K562 (cell line): ENCODE data around the gene DAPP1. TPM values are rescaled to one million over a fixed set of nuclear protein-coding genes. Genes with fewer than 3 reads are reported as not detected.

Experiments
- ATAC-seq: fragments of 200-7000 bp; cut with Tn5 transposase; 3 replicates; pipeline ENCODE4 v1.9.1; 2020; ENCODE audit warnings: moderate library complexity
- BruUV-seq: library from RNA; stranded (reverse); fragments of 400-500 nt; replicated peaks from 2 replicates; lab custom pipeline; 2021; lab: Mats Ljungman, UMichigan
- CTCF ChIA-PET: fragments of 300-600 bp; formaldehyde crosslinking; extraction: SDS; loops from one replicate; lab custom pipeline; 2021; ENCODE audit warnings: low intra/inter-chr PET ratio; lab: Yijun Ruan, JAX
- POLR2A ChIA-PET: fragments of 300-600, 350-650 bp; sonication (Branson Sonifier 250); formaldehyde crosslinking; extraction: SDS; loops from one replicate; lab custom pipeline; 2021; ENCODE audit warnings: antibody characterized with exemption, inconsistent platforms; lab: Yijun Ruan, JAX
- DNase-seq, 4 experiments: peaks; one replicate each; pipeline versions ENCODE4 v3.0.0 to v3.0.0-alpha.2; 2011 to 2018; ENCODE audit warnings: low spot score in 3 of 4, mixed read lengths in 3 of 4; ENCODE audit errors: extremely low read depth in 1 of 4
- FAIRE-seq: peaks from 2 replicates; lab custom pipeline; 2011; peaks lifted over from hg19 to GRCh38; lab: Jason Lieb, UNC
- H2AFZ ChIP-seq: 2 replicates; pipeline ENCODE4 v1.6.0; 2011; ENCODE audit warnings: low read depth, low read length, control low read depth, inconsistent platforms
- H3K27ac ChIP-seq: fragments of 200-600 bp; 3 replicates; pipeline ENCODE4 v1.8.0; 2011; ENCODE audit warnings: low read depth, mild to moderate bottlenecking, control low read depth, inconsistent platforms, low read length, moderate library complexity, mixed read lengths; ENCODE audit errors: extremely low read depth
- H3K27me3 ChIP-seq, 2 experiments: fragments of 300-600 bp in 1 of 2; 2 replicates in 1 of 2; 3 replicates in 1 of 2; pipeline versions ENCODE4 v1.6.0 to v1.8.0; 2011; ENCODE audit warnings: inconsistent platforms in 2 of 2, low read length in 2 of 2, mild to moderate bottlenecking in 1 of 2, mixed read lengths in 1 of 2, moderate library complexity in 1 of 2; ENCODE audit not compliant: control insufficient read depth in 2 of 2, insufficient read depth in 2 of 2
- H3K36me3 ChIP-seq: fragments of 300-600 bp; 3 replicates; pipeline ENCODE4 v1.8.0; 2011; ENCODE audit warnings: mild to moderate bottlenecking, low read length, inconsistent platforms; ENCODE audit not compliant: control insufficient read depth, insufficient read depth
- H3K4me1 ChIP-seq, 2 experiments: fragments of 200-600 bp in 1 of 2; replicated peaks in 1 of 2; 2 replicates in 1 of 2; 3 replicates in 1 of 2; pipeline versions ENCODE4 v1.5.1 to v1.8.0; 2011; ENCODE audit warnings: inconsistent platforms in 2 of 2, low read length in 2 of 2, mild to moderate bottlenecking in 1 of 2, mixed read lengths in 1 of 2, moderate library complexity in 1 of 2; ENCODE audit not compliant: control insufficient read depth in 2 of 2, insufficient read depth in 2 of 2
- H3K4me2 ChIP-seq: 2 replicates; pipeline ENCODE4 v1.6.1; 2011; ENCODE audit warnings: low read length, control low read depth, inconsistent platforms, mixed read lengths; ENCODE audit not compliant: insufficient read depth
- H3K4me3 ChIP-seq: fragments of 200-600 bp; sonication (generic), shearing (Covaris generic); 2 replicates; pipeline ENCODE4 v1.5.1; 2016; ENCODE audit warnings: control low read depth, inconsistent platforms
- H3K79me2 ChIP-seq: fragments of 200-600 bp; 3 replicates; pipeline ENCODE4 v1.8.0; 2011; ENCODE audit warnings: low read length, inconsistent platforms; ENCODE audit not compliant: control insufficient read depth, insufficient read depth
- H3K9ac ChIP-seq, 2 experiments: 2 replicates each; pipeline versions ENCODE4 v1.6.0 to v1.6.1; 2011; ENCODE audit warnings: low read depth in 2 of 2, low read length in 2 of 2, control low read depth in 1 of 2, inconsistent platforms in 1 of 2, mild to moderate bottlenecking in 1 of 2, mixed read lengths in 1 of 2; ENCODE audit not compliant: insufficient read depth in 1 of 2
- H3K9me1 ChIP-seq: one replicate; pipeline ENCODE4 v1.6.0; 2011; ENCODE audit warnings: inconsistent platforms, mild to moderate bottlenecking, low read length, moderate library complexity; ENCODE audit not compliant: control insufficient read depth, insufficient read depth
- H3K9me3 ChIP-seq: replicated peaks from 2 replicates; pipeline ENCODE4 v1.5.1; 2011; ENCODE audit warnings: low read depth, low read length, inconsistent platforms; ENCODE audit not compliant: control insufficient read depth, insufficient read depth
- H4K20me1 ChIP-seq: replicated peaks from 2 replicates; pipeline ENCODE4 v1.6.1; 2011; ENCODE audit warnings: low read length, inconsistent platforms, mixed read lengths; ENCODE audit not compliant: control insufficient read depth, insufficient read depth
- CEBPZ ChIP-seq: fragments of 150-350 bp; IDR thresholded peaks from 2 replicates; pipeline ENCODE4 v1.6.1; 2014; ENCODE audit warnings: low read depth, mild to moderate bottlenecking, low read length, borderline replicate concordance
- KDM1A ChIP-seq, 2 experiments: fragments of 450-650 bp; IDR thresholded peaks; 2 replicates each; pipeline ENCODE4 v1.6.1; 2016; ENCODE audit warnings: mild to moderate bottlenecking in 2 of 2
- SRSF3 ChIP-seq: fragments of 200-400 bp; formaldehyde crosslinking; IDR thresholded peaks from 2 replicates; pipeline ENCODE4 v1.6.1; 2016; ENCODE audit warnings: mild to moderate bottlenecking, low read length, moderate library complexity; ENCODE audit not compliant: insufficient read depth
- ZNF146 ChIP-seq: IDR thresholded peaks from one replicate; pipeline ENCODE4 v1.6.1; 2018; ENCODE audit warnings: missing compliant biosample characterization; ENCODE audit not compliant: unreplicated experiment
- WGBS: fragments of 100-300 bp; shearing (Covaris generic); methylation state at CpG from one replicate; pipeline ENCODE4 v1.1.6; 2016; ENCODE audit warnings: low coverage, mixed read lengths; ENCODE audit not compliant: insufficient coverage; ENCODE audit errors: missing lambda C conversion rate; 5-methylcytosine and 5-hydroxymethylcytosine counted together
- in situ Hi-C: fragments of 300-500 bp; cut with MboI; formaldehyde crosslinking; loops from 4 replicates; pipeline ENCODE4 v1.15.0; 2018; ENCODE audit warnings: inconsistent platforms, mixed read lengths
- intact Hi-C: fragments of 100-400 bp; cut with micrococcal nuclease; formaldehyde crosslinking; loops from 2 replicates; pipeline ENCODE4 v1.14.2; 2022
- polyA plus RNA-seq, 8 experiments: library from polyadenylated mRNA; depleted of rRNA in 4 of 8; stranded (reverse) in 5 of 8; unstranded in 3 of 8; fragments of >200 nt; fragmentation: Nextera tagmentation in 2 of 8; fragmentation: Illumina TruSeq in 1 of 8; extraction: Ambion mirVana in 2 of 8; extraction: Trizol in 1 of 8; gene quantifications; 2 replicates each; pipeline versions ENCODE4 v1.2.1 to v1.2.3, GENCODE V29; 2011 to 2014; ENCODE audit warnings: inconsistent platforms in 1 of 8, missing spikeins in 1 of 8
- total RNA-seq, 7 experiments: library from RNA; depleted of rRNA in 6 of 7; stranded (reverse); fragments of >200 nt in 6 of 7; fragmentation: Illumina TruSeq in 2 of 7; extraction: Trizol in 2 of 7; gene quantifications; 2 replicates each; pipeline versions ENCODE4 v1.2.1 to v1.2.3, GENCODE V29; 2011 to 2021; ENCODE audit warnings: low replicate concordance in 1 of 7
- TF ChIP-seq, protein P1 (sequence below), 2 experiments: fragments of 200-800 bp in 1 of 2; sonication (Bioruptor generic) in 1 of 2; sonication (generic) in 1 of 2; formaldehyde crosslinking in 1 of 2; IDR thresholded peaks in 1 of 2; conservative IDR thresholded peaks in 1 of 2; 2 replicates each; pipeline versions ENCODE4 v1.5.0 to v1.6.1; 2016 to 2020; ENCODE audit warnings: missing compliant biosample characterization in 1 of 2, missing genetic modification characterization in 1 of 2, missing genetic modification reagents in 1 of 2
- TF ChIP-seq, protein P2 (sequence below): sonication (generic); formaldehyde crosslinking; IDR thresholded peaks from 2 replicates; pipeline ENCODE4 v1.8.1; 2023; ENCODE audit warnings: missing genetic modification reagents, mild to moderate bottlenecking, borderline replicate concordance
- TF ChIP-seq, protein P3 (sequence below): fragments of 450-650 bp; IDR thresholded peaks from 2 replicates; pipeline ENCODE4 v1.6.1; 2014; ENCODE audit warnings: low read depth, mild to moderate bottlenecking, moderate library complexity, borderline replicate concordance
- TF ChIP-seq, protein P4 (sequence below), 2 experiments: fragments of 450-650 bp in 1 of 2; sonication (generic) in 1 of 2; formaldehyde crosslinking; conservative IDR thresholded peaks; 2 replicates each; pipeline versions ENCODE4 v1.4.0 to v1.8.1; 2020 to 2022; ENCODE audit warnings: mild to moderate bottlenecking in 1 of 2, missing genetic modification reagents in 1 of 2

Gene DAPP1
- total and polyA plus RNA-seq, 9 of the 15 experiments (the other 6 are each of a cell fraction or from before 2014, with no cell fraction given) = 1.9 to 7.2 (median 3.6) TPM

DNA sequence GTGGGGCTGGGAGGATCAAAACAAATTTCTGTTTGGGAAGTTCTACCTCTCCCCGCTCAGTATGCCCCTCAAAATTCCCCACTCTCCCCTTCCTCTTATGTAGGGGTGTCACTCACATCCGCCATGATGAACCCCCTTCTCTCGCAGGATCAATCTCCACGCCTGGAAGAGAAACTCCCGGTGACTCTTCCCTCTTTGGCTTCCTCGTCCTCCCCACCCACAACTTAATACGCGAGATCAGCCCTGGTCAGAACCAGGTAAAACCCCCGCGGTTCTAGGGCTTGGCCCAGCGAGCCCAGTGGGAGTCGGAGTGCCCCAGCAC, 77.2 kb downstream of the DAPP1 start:
- no peak; the same call in 2 of the 3 replicates for ATAC-seq
- TF ChIP-seq SRSF3 = no peak
- TF ChIP-seq KDM1A (IDR thresholded peaks at IDR 0.05) = no peak
- no peak for TF ChIP-seq ZNF146 (CRISPR knock-in tag)
- no peak for TF ChIP-seq CEBPZ
- TF ChIP-seq, protein P1, sequence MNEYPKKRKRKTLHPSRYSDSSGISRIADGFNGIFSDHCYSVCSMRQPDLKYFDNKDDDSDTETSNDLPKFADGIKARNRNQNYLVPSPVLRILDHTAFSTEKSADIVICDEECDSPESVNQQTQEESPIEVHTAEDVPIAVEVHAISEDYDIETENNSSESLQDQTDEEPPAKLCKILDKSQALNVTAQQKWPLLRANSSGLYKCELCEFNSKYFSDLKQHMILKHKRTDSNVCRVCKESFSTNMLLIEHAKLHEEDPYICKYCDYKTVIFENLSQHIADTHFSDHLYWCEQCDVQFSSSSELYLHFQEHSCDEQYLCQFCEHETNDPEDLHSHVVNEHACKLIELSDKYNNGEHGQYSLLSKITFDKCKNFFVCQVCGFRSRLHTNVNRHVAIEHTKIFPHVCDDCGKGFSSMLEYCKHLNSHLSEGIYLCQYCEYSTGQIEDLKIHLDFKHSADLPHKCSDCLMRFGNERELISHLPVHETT (CRISPR knock-in tag; conservative IDR thresholded peaks at IDR 0.05 in 1 of 2, IDR thresholded peaks at IDR 0.05 in 1 of 2) = no peak
- TF ChIP-seq, protein P2, sequence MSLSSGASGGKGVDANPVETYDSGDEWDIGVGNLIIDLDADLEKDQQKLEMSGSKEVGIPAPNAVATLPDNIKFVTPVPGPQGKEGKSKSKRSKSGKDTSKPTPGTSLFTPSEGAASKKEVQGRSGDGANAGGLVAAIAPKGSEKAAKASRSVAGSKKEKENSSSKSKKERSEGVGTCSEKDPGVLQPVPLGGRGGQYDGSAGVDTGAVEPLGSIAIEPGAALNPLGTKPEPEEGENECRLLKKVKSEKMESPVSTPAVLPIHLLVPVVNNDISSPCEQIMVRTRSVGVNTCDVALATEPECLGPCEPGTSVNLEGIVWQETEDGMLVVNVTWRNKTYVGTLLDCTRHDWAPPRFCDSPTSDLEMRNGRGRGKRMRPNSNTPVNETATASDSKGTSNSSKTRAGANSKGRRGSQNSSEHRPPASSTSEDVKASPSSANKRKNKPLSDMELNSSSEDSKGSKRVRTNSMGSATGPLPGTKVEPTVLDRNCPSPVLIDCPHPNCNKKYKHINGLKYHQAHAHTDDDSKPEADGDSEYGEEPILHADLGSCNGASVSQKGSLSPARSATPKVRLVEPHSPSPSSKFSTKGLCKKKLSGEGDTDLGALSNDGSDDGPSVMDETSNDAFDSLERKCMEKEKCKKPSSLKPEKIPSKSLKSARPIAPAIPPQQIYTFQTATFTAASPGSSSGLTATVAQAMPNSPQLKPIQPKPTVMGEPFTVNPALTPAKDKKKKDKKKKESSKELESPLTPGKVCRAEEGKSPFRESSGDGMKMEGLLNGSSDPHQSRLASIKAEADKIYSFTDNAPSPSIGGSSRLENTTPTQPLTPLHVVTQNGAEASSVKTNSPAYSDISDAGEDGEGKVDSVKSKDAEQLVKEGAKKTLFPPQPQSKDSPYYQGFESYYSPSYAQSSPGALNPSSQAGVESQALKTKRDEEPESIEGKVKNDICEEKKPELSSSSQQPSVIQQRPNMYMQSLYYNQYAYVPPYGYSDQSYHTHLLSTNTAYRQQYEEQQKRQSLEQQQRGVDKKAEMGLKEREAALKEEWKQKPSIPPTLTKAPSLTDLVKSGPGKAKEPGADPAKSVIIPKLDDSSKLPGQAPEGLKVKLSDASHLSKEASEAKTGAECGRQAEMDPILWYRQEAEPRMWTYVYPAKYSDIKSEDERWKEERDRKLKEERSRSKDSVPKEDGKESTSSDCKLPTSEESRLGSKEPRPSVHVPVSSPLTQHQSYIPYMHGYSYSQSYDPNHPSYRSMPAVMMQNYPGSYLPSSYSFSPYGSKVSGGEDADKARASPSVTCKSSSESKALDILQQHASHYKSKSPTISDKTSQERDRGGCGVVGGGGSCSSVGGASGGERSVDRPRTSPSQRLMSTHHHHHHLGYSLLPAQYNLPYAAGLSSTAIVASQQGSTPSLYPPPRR = no peak
- TF ChIP-seq, protein P3, sequence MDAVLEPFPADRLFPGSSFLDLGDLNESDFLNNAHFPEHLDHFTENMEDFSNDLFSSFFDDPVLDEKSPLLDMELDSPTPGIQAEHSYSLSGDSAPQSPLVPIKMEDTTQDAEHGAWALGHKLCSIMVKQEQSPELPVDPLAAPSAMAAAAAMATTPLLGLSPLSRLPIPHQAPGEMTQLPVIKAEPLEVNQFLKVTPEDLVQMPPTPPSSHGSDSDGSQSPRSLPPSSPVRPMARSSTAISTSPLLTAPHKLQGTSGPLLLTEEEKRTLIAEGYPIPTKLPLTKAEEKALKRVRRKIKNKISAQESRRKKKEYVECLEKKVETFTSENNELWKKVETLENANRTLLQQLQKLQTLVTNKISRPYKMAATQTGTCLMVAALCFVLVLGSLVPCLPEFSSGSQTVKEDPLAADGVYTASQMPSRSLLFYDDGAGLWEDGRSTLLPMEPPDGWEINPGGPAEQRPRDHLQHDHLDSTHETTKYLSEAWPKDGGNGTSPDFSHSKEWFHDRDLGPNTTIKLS = no peak
- TF ChIP-seq, protein P4, sequence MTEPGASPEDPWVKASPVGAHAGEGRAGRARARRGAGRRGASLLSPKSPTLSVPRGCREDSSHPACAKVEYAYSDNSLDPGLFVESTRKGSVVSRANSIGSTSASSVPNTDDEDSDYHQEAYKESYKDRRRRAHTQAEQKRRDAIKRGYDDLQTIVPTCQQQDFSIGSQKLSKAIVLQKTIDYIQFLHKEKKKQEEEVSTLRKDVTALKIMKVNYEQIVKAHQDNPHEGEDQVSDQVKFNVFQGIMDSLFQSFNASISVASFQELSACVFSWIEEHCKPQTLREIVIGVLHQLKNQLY (CRISPR knock-in tag; conservative IDR thresholded peaks at IDR 0.05) = no peak

More for the DNA sequence above, 77.2 kb downstream of the DAPP1 start:
- intact Hi-C loops = loop anchor here (2.0 kb wide), 1 partner anchor 55 kb away; no protein-coding TSS in a partner anchor
- FAIRE-seq (no peak), DNase-seq (peak in 2 of 4 experiments; percentile 7 to 12)
- Histone ChIP-seq H3K79me2 (peaks cover 41% of the 10 kb centered on the region), H3K9me1 (no peaks in the 10 kb centered on the region), H3K9me3 (no peaks in the 10 kb centered on the region), H3K4me2 (peak overlapping the region; percentile 93), H3K36me3 (peaks cover 20% of the 10 kb centered on the region), H3K4me3 (peak overlapping the region; percentile 91), H3K9ac (peak overlapping the region; percentile 87 to 96), H3K27ac (peak overlapping the region; percentile 81), H2AFZ (peak overlapping the region; percentile 86), H4K20me1 (no peaks in the 10 kb centered on the region), H3K27me3 (no peaks in the 10 kb centered on the region), H3K4me1 (peaks cover 0 to 3% of the 10 kb centered on the region in 2 experiments; a peak in 4 of 5 replicates)
- 0% methylated on average over 8 of the region's 12 CpGs for WGBS
- in situ Hi-C loops = no loop called here
- POLR2A ChIA-PET = interaction anchor here (0.6 to 2.3 kb wide), 5 partner anchors 53 to 1091 kb away, joined by 4 to 11 read pairs (median 5); partner anchors contain the start of genes DNAJB14 and H2AZ1
- CTCF ChIA-PET = no interaction called here
- BruUV-seq = no TSS peak
